Measurements from ENCODE around the gene RAD51AP1.
"Not testable (repeated sequence)": the region's sequence is repeated elsewhere in the genome, so short reads cannot be mapped to it uniquely, and the experiment has no call there.

RAD51AP1 gene

DNA sequence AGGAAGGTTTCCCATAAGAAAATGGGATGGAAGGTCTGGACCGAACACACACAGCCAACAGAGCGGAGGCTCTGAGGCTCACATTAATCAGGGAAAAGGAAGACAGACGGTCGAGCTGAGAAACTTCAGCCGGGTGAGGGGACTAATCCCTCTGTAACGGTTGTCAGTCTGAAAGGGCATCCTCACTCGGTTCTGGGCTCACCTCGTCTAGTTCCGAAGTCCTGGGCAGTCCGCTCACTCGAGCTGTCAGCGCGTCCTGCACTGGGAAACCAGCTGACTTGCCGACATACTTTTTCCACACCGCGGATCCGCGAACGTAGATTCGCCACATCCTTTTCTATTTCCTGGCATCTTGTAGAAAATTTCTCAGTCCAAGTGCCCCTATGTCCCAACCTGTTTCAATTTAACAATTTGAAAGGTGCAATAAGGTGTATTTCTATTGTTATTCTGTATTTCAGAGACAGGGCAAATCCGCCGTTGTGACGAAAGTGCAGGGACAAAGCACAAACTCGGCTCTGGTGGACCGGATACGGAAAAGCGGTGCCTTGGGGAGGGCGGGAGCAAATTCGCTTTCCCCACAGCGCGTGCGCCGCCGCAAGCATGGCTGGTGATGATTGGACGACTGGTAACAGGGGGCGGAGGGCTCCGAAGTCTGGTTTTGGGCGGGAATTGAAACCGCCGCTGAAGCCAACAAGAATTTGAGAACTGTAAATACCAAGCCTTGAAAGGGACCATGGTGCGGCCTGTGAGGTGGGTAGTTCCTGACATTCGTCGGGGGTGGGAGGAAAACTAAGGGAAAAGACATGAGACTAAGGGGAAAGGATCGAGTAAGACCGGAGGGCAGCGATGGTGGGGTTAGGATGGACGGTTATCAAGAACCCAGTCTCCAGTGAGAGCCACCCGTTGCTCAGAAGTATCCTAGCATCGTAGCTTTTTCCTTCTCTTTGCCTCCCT is at the start of gene RAD51AP1:
RAD51AP1 (plus strand) TSS at position 684 of the 954 bp plus-strand sequence; CDS start at position 734, 50 bp downstream.
- in situ Hi-C loops (cut with HindIII; ENCODE audit: low pct_unique_long_range_greater_than_20kb, low sequenced_read_pairs) = no loop called here
- peak; percentile 33 to 92 for DNase-seq (ENCODE audit: low read depth in 1 of 2, low spot score in 1 of 2)
- no peak for TF ChIP-seq JUND (IDR thresholded peaks at IDR 0.05; ENCODE audit: low read depth)

- DNase-seq (ENCODE audit: low read depth in 1 of 2, low spot score in 1 of 2) = no peak
- in situ Hi-C loops (cut with HindIII; ENCODE audit: low pct_unique_long_range_greater_than_20kb, low sequenced_read_pairs) = no loop called here
- TF ChIP-seq JUND (IDR thresholded peaks at IDR 0.05; ENCODE audit: low read depth) = no peak
Observed at GRCh38 chr12:4489556-4489955, 49.1 kb upstream of the RAD51AP1 start.

- DNase-seq (ENCODE audit: low read depth in 1 of 2, low spot score in 1 of 2) = no peak
- in situ Hi-C loops (cut with HindIII; ENCODE audit: low pct_unique_long_range_greater_than_20kb, low sequenced_read_pairs) = no loop called here
- no peak for TF ChIP-seq JUND (IDR thresholded peaks at IDR 0.05; ENCODE audit: low read depth)
Observed at GRCh38 chr12:4490973-4491372, 47.7 kb upstream of the RAD51AP1 start.

GRCh38 chr12:4496145-4496838 is 42.4 kb upstream of the RAD51AP1 start:
- in situ Hi-C loops (cut with HindIII; ENCODE audit: low pct_unique_long_range_greater_than_20kb, low sequenced_read_pairs) = no loop called here
- DNase-seq (ENCODE audit: low read depth in 1 of 2, low spot score in 1 of 2) = no peak
- no peak for TF ChIP-seq JUND (IDR thresholded peaks at IDR 0.05; ENCODE audit: low read depth)

GRCh38 chr12:4499186-4499585 is 39.5 kb upstream of the RAD51AP1 start:
- in situ Hi-C loops (cut with HindIII; ENCODE audit: low pct_unique_long_range_greater_than_20kb, low sequenced_read_pairs) = no loop called here
- no peak for TF ChIP-seq JUND (IDR thresholded peaks at IDR 0.05; ENCODE audit: low read depth)
- DNase-seq (ENCODE audit: low read depth in 1 of 2, low spot score in 1 of 2) = no peak

DNA sequence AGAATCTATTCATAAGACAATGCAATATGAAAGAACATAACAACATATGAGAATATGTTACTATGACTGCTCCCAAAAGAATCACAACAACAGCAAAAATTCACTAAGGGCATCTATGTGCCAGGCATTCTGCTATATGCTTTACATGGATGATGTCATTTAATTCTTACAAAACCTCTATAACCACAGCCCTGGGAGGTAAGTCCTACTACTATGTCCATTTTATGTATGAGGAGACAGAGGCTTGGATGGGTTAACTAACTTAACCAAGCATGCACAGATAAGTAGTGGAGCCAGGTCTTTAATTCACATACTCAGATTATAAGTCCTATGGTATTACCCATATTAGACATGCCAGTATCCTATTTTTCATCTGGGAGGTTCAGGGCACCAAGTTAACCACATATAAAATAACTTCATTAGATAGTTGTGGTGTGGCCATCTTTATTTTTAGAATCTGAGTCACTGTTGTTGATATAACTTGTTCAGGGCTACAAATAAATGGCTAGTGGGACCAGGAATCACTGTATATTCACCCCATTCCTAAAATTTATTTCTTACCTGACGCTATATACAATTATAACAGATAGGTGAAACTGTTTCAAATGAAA is 33.2 kb upstream of the RAD51AP1 start:
- DNase-seq (ENCODE audit: low read depth in 1 of 2, low spot score in 1 of 2) = no peak
- in situ Hi-C loops (cut with HindIII; ENCODE audit: low pct_unique_long_range_greater_than_20kb, low sequenced_read_pairs) = no loop called here
- no peak for TF ChIP-seq JUND (IDR thresholded peaks at IDR 0.05; ENCODE audit: low read depth)

DNA sequence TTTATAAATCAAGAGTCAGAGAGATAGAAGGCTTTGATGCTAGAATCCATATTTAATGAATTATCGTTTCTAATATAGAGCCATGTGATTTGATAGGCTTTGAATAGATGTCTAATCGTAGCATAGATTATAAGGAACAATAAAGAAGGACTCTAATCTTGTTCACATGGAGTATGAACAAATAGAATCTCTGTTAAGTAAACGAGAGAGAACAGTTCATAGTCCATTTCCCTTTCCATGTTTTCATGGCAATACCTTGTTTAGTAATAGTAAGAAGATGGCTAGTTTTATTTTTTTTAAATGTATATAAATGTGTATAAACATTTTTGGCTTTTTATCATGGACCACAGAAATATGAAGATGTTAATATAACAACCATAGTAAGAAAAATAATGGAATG is 32.3 kb upstream of the RAD51AP1 start:
- TF ChIP-seq JUND (IDR thresholded peaks at IDR 0.05; ENCODE audit: low read depth) = no peak
- in situ Hi-C loops (cut with HindIII; ENCODE audit: low pct_unique_long_range_greater_than_20kb, low sequenced_read_pairs) = no loop called here
- no peak for DNase-seq (ENCODE audit: low read depth in 1 of 2, low spot score in 1 of 2)

DNA sequence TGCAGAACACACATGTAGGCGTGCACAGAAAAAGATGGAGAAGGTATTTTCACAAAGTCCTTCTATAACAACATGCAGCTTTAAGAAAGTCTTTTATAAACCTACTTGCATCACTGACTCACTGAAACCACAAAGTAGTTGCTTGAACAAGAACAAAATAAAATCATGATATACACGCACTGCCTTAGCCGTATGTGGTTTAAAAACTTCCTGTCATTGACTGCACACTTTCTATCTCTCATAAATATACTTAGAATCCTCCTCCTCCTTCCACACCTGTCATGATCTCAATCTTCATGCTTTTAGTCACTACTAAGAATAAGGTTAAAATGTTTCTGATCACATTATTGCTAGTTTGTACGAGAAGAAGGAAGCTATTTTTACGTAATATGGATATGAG is 31.8 kb upstream of the RAD51AP1 start:
- DNase-seq (ENCODE audit: low read depth in 1 of 2, low spot score in 1 of 2) = no peak
- no peak for TF ChIP-seq JUND (IDR thresholded peaks at IDR 0.05; ENCODE audit: low read depth)
- in situ Hi-C loops (cut with HindIII; ENCODE audit: low pct_unique_long_range_greater_than_20kb, low sequenced_read_pairs) = no loop called here

- in situ Hi-C loops (cut with HindIII; ENCODE audit: low pct_unique_long_range_greater_than_20kb, low sequenced_read_pairs); DNase-seq (ENCODE audit: low read depth in 1 of 2, low spot score in 1 of 2): not testable (repeated sequence)
Observed at GRCh38 chr12:4508503-4508902, 30.2 kb upstream of the RAD51AP1 start.

DNA sequence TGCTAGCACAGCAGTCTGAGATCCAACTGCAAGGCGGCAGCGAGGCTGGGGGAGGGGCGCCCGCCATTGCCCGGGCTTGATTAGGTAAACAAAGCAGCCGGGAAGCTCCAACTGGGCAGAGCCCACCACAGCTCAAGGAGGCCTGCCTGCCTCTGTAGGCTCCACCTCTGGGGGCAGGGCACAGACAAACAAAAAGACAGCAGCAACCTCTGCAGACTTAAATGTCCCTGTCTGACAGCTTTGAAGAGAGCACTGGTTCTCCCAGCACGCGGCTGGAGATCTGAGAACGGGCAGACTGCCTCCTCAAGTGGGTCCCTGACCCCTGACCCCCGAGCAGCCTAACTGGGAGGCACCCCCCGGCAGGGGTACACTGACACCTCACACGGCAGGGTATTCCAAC is 29.4 kb upstream of the RAD51AP1 start:
- in situ Hi-C loops (cut with HindIII; ENCODE audit: low pct_unique_long_range_greater_than_20kb, low sequenced_read_pairs) = not testable (repeated sequence)

DNA sequence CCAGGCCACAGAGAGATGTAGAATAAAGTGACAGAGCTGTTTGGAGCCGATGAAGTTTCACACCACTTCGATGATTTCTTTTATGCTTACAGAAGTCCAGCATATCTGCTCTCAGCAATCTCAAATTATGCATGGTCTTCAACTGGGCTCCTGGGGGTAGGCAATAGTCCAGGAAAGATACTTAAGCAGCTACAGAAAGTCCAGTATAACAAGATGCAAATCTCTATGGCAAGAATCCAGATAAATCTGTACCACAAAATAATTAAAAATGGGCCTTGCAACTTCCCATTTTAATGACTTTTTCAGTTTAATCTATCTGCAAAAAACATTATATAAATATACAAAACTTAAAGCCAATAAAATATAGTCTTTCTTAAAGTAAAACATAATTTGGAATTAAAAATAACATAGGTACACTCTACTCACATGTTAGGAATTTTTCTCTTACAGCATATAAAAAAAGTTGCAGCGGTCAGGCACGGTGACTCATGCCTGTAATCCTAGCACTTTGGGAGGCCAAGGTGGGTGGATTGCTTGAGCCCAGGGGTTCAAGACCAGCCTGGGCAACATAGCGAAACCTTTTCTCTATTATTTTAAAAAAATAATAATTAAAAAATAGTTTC is 20.5 kb upstream of the RAD51AP1 start:
- in situ Hi-C loops (cut with HindIII; ENCODE audit: low pct_unique_long_range_greater_than_20kb, low sequenced_read_pairs) = no loop called here
- DNase-seq (ENCODE audit: low read depth in 1 of 2, low spot score in 1 of 2) = no peak
- no peak for TF ChIP-seq JUND (IDR thresholded peaks at IDR 0.05; ENCODE audit: low read depth)

More for the DNA sequence above, 29.4 kb upstream of the RAD51AP1 start:
- not testable (repeated sequence) for DNase-seq (ENCODE audit: low read depth in 1 of 2, low spot score in 1 of 2)

DNA sequence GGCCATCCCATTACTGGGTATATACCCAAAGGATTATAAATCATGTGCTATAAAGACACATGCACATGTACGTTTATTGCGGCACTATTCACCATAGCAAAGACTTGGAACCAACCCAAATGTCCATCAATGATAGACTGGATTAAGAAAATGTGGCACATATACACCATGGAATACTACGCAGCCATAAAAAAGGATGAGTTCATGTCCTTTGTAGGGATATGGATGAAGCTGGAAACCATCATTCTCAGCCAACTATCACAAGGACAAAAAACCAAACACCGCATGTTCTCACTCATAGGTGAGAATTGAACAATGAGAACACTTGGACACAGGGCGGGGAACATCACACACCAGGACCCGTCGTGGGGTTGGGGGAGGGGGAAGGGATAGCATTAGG is 15.2 kb upstream of the RAD51AP1 start:
- in situ Hi-C loops (cut with HindIII; ENCODE audit: low pct_unique_long_range_greater_than_20kb, low sequenced_read_pairs); DNase-seq (ENCODE audit: low read depth in 1 of 2, low spot score in 1 of 2): not testable (repeated sequence)
